Vagina (tissue), 2 donors: ENCODE results near the gene SNX21. TPM values are rescaled to one million over a fixed set of nuclear protein-coding genes. Genes with fewer than 3 reads are reported as not detected.
A peak's percentile ranks its signal among the peaks of the same experiment; 100 is the strongest.

Source experiments
- DNase-seq, 2 donors: peaks; one replicate each; pipeline ENCODE4 v3.0.0-alpha.2; 2017; ENCODE audit errors: extremely low spot score in 2 of 2
- H3K27ac ChIP-seq: fragments of 200-600 bp; sonication (generic); one replicate; pipeline ENCODE4 v1.5.1; 2019
- H3K27me3 ChIP-seq: fragments of 200-600 bp; sonication (generic); one replicate; pipeline ENCODE4 v1.5.1; 2019
- H3K36me3 ChIP-seq, 2 donors: fragments of 200-600 bp; sonication (generic); one replicate each; pipeline ENCODE4 v1.5.1; 2017 to 2019
- H3K4me1 ChIP-seq: fragments of 200-600 bp; sonication (generic); one replicate; pipeline ENCODE4 v1.5.1; 2019
- H3K4me3 ChIP-seq, 2 donors: fragments of 200-600 bp; sonication (generic); 1 replicate in 1 of 2; 2 replicates in 1 of 2; pipeline ENCODE4 v1.5.1; 2016 to 2019
- H3K9me3 ChIP-seq: fragments of 200-600 bp; sonication (generic); one replicate; pipeline ENCODE4 v1.5.1; 2019
- POLR2A ChIP-seq, 2 donors: fragments of 450-650 bp; IDR thresholded peaks; one replicate each; pipeline ENCODE4 v1.6.1; 2017; ENCODE audit warnings: antibody characterized with exemption in 2 of 2, mild to moderate bottlenecking in 2 of 2, moderate library complexity in 2 of 2
- POLR2AphosphoS5 ChIP-seq, 2 donors: sonication (generic); formaldehyde crosslinking; IDR thresholded peaks; one replicate each; pipeline ENCODE4 v1.9.0; 2017; ENCODE audit warnings: antibody characterized with exemption in 2 of 2, mild to moderate bottlenecking in 2 of 2, low read depth in 1 of 2; ENCODE audit not compliant: insufficient read depth in 1 of 2
- intact Hi-C: fragments of 100-400 bp; cut with DNase I; formaldehyde crosslinking; loops from one replicate; pipeline ENCODE4 v1.15.1; 2023
- total RNA-seq: library from RNA; depleted of rRNA; stranded (reverse); fragments of >200 nt; gene quantifications from one replicate; pipeline ENCODE4 v1.2.3, GENCODE V29; 2016
- TF ChIP-seq, protein P1 (sequence below), 3 experiments: fragments of 450-650 bp in 2 of 3; fragments of 200-600 bp in 1 of 3; sonication (generic) in 1 of 3; IDR thresholded peaks; one replicate each; pipeline ENCODE4 v1.5.1; 2017 to 2019; ENCODE audit warnings: antibody characterized with exemption in 3 of 3, mild to moderate bottlenecking in 2 of 3, moderate library complexity in 2 of 3

Gene SNX21
- total RNA-seq, 1 donor from 2014 or later = 145 TPM

DNA sequence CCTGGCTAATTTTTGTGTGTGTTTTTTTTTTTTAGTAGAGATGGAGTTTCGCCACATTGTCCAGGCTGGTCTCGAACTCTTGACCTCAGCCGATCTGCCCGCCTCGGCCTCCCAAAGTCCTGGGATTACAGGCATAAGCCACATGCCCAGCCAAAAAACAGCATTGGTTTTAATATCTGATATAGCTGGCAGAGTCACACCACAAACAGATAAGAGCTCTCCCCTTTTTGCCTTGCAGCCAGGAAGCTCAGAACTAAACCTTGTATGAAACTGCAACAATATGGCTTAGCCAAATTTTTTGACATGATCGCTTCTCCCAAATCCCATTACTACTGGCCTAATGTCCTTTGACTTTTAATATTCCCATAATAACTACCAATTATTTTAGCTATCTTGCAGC, 18.7 kb downstream of the SNX21 start:
- Histone ChIP-seq H3K27ac (no peak overlapping the region), H3K27me3 (no peaks in the 10 kb centered on the region), H3K36me3 (peaks cover 0 to 34% of the 10 kb centered on the region in 2 donors), H3K4me3 (no peak overlapping the region), H3K4me1 (peaks cover 33% of the 10 kb centered on the region), H3K9me3 (no peaks in the 10 kb centered on the region)
- intact Hi-C loops = no loop called here
- no peak for TF ChIP-seq POLR2AphosphoS5 (IDR thresholded peaks at IDR 0.05; ENCODE audit: insufficient read depth in 1 of 2, low read depth in 1 of 2)
- no peak for DNase-seq

DNA sequence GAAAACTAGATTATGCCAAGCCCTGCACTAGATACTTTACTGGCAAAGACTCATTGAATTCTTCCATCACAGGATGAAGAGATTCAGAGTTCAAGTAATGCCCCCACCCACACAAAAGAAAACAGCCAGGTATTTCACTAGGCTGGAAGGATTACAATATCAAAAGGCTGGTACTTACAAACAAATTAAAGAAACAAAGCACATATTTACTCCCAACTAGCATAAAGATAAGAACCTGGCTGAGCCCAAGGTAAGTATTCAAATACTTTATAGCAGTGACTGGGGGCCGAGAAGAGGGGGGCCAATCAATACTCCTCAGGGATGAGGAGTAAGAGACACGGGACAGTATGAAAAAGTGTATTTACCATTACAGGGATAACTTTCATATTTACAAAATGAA, 19.9 kb downstream of the SNX21 start:
- intact Hi-C loops = no loop called here
- TF ChIP-seq POLR2AphosphoS5 (IDR thresholded peaks at IDR 0.05; ENCODE audit: insufficient read depth in 1 of 2, low read depth in 1 of 2) (no peak), POLR2A (IDR thresholded peaks at IDR 0.05) (no peak)
- TF ChIP-seq, protein P1, sequence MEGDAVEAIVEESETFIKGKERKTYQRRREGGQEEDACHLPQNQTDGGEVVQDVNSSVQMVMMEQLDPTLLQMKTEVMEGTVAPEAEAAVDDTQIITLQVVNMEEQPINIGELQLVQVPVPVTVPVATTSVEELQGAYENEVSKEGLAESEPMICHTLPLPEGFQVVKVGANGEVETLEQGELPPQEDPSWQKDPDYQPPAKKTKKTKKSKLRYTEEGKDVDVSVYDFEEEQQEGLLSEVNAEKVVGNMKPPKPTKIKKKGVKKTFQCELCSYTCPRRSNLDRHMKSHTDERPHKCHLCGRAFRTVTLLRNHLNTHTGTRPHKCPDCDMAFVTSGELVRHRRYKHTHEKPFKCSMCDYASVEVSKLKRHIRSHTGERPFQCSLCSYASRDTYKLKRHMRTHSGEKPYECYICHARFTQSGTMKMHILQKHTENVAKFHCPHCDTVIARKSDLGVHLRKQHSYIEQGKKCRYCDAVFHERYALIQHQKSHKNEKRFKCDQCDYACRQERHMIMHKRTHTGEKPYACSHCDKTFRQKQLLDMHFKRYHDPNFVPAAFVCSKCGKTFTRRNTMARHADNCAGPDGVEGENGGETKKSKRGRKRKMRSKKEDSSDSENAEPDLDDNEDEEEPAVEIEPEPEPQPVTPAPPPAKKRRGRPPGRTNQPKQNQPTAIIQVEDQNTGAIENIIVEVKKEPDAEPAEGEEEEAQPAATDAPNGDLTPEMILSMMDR (IDR thresholded peaks at IDR 0.05) = no peak

DNA sequence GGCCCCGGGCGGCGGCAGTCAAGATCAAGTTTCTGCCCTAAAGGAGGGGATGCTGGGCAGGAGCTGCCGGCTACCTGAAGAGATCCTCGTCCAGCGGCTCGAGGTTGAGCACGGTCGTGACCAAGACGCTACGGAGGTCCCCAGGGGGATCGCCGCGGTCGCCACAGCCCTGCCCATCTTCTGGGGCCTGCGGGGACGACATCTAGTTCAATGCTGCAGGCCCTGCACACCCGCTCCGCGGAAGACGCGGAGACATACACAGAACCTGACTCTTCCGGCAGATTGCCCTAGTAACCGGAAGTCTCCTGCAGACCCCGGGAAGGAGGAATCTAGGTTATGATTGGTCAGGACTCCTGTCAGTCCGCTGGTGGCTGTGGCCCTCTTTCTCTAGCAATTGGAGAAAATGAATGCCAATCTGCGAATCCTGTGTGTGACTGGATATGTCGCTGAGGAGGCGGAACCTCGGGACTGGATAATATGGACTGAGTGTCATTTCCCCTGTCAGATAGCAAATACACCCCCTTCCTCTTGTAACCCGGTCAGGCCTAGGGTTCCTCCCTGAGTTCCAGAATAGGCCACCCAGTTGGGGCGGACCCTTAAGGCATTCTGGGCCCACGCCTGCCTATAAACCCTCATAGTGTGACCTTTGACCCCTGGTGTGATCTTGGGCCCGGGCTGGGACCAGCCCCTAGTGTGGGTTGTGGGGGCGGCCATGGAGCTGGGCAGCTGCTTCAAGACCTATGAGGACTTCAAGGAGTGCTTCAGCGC, 23.7 kb downstream of the SNX21 start, which contains the start of the genes ACOT8 and ZSWIM3:
TSS of gene ACOT8 (minus strand) at position 279 of the 768 bp plus-strand sequence. CDS start at position 202, 77 bp downstream.
TSS of gene ZSWIM3 (plus strand) at position 501 of the 768 bp plus-strand sequence. CDS start at position 713, 212 bp downstream.
- intact Hi-C loops = no loop called here
- TF ChIP-seq POLR2AphosphoS5 (IDR thresholded peaks at IDR 0.05; ENCODE audit: insufficient read depth in 1 of 2, low read depth in 1 of 2) (peak; percentile 83 to 95), POLR2A (IDR thresholded peaks at IDR 0.05) (peak in 1 of 2 donors; percentile 56)
- TF ChIP-seq, protein P1 (IDR thresholded peaks at IDR 0.05) = no peak
- peaks cover 43% of the 10 kb centered on the region for H3K4me1 ChIP-seq
- H3K4me3 ChIP-seq = peak within 1 kb of the TSS; percentile 74 to 83
- no peaks in the 10 kb centered on the region for H3K9me3 ChIP-seq
- H3K36me3 ChIP-seq = peaks cover 0 to 14% of the 10 kb centered on the region in 2 donors
- DNase-seq = peak in 1 of 2 donors; percentile 98
- H3K27ac ChIP-seq = peak within 1 kb of the TSS; percentile 63
- no peaks in the 10 kb centered on the region for H3K27me3 ChIP-seq

More for the DNA sequence above, 19.9 kb downstream of the SNX21 start:
- peaks cover 0 to 25% of the 10 kb centered on the region in 2 donors for H3K36me3 ChIP-seq
- H3K27ac ChIP-seq = no peak overlapping the region
- H3K9me3 ChIP-seq = no peaks in the 10 kb centered on the region
- no peaks in the 10 kb centered on the region for H3K27me3 ChIP-seq
- H3K4me1 ChIP-seq = peaks cover 43% of the 10 kb centered on the region
- no peak for DNase-seq
- H3K4me3 ChIP-seq = no peak overlapping the region

DNA sequence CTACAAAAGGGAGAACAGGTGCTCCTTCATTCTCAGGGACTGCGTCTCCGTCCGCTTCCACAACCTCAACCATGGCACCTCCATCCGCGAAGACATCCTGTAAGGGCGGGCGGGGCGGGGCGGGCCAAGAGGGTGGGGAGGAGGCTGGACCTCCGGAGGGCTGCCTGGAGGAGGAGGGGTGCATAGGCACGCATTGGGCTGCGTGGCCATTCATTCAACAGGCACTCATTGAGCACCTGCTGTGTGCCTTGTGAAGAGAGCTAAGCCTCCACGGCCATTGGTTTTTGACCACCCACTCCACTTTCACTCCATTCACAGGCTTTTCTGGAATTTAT, 24.2 kb downstream of the SNX21 start:
- intact Hi-C loops = no loop called here
- Histone ChIP-seq H3K27me3 (no peaks in the 10 kb centered on the region), H3K27ac (peak overlapping the region; percentile 63), H3K4me1 (peaks cover 43% of the 10 kb centered on the region), H3K4me3 (peak overlapping the region; percentile 74 to 83), H3K36me3 (peaks cover 0 to 11% of the 10 kb centered on the region in 2 donors), H3K9me3 (no peaks in the 10 kb centered on the region)
- TF ChIP-seq, protein P1 (IDR thresholded peaks at IDR 0.05) = no peak
- DNase-seq = no peak

DNA sequence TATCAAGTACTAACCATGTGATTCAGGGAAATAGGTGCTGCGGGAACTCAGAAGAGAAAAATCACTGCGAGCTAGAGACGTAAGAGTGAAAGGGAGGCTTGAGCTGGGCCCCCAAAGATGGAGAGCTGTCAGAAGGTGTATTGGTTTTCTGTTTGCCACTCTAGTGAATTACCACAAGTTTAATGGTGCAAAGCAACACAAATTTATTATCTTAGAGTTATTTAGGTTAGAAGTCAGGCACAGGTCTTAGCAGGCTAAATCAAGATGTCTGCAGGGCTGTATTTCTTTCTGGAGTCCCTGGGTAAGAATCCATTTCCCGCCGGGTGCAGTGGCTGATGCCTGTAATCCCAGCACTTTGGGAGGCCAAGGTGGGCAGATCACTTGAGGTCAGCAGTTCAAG, 26.3 kb downstream of the SNX21 start:
- no peak overlapping the region for H3K27ac ChIP-seq
- intact Hi-C loops = no loop called here
- H3K4me1 ChIP-seq = peaks cover 30% of the 10 kb centered on the region
- H3K36me3 ChIP-seq = peaks cover 0 to under 1% of the 10 kb centered on the region in 2 donors
- H3K9me3 ChIP-seq = no peaks in the 10 kb centered on the region
- TF ChIP-seq POLR2A (IDR thresholded peaks at IDR 0.05) (no peak), POLR2AphosphoS5 (IDR thresholded peaks at IDR 0.05; ENCODE audit: insufficient read depth in 1 of 2, low read depth in 1 of 2) (no peak)
- TF ChIP-seq, protein P1 (IDR thresholded peaks at IDR 0.05) = no peak
- no peak for DNase-seq
- no peak overlapping the region for H3K4me3 ChIP-seq
- H3K27me3 ChIP-seq = no peaks in the 10 kb centered on the region
